Measurements from ENCODE around the gene B4GALT1.

B4GALT1 gene

GRCh38 chr9:33133186-33133585, 34.0 kb downstream of the B4GALT1 start:
- H3K4me3 ChIP-seq (ENCODE audit: control insufficient read depth in 1 of 7, extremely low read depth in 1 of 7, insufficient read depth in 4 of 7, low read depth in 2 of 7, low read length in 6 of 7) = no peak overlapping the region
- H3K27me3 ChIP-seq (replicated peaks in 2 of 5; ENCODE audit: control insufficient read depth in 4 of 5, insufficient read depth in 5 of 5, low read length in 4 of 5) = no peaks in the 10 kb centered on the region
- CTCF ChIA-PET = interaction anchor here (1.2 to 2.0 kb wide), 3 partner anchors 14 to 93 kb away, joined by 3 to 6 read pairs (median 4); no protein-coding TSS in a partner anchor
- H3K27ac ChIP-seq (ENCODE audit: insufficient read depth in 1 of 2, low read depth in 1 of 2, low read length in 2 of 2, poor library complexity in 1 of 2, severe bottlenecking in 2 of 2) = no peak overlapping the region
- POLR2A ChIA-PET = no interaction called here
- peaks cover 0 to 30% (median 24%) of the 10 kb centered on the region in 4 experiments for H3K36me3 ChIP-seq (ENCODE audit: control insufficient read depth in 4 of 4, insufficient read depth in 4 of 4, low read length in 3 of 4)
- peaks cover 10 to 43% (median 31%) of the 10 kb centered on the region in 4 experiments for H3K4me1 ChIP-seq (ENCODE audit: control extremely low read depth in 1 of 4, control insufficient read depth in 4 of 4, insufficient read depth in 4 of 4, low read length in 3 of 4)
- no peak for DNase-seq
- WGBS (ENCODE audit: insufficient coverage) = 84% methylated on average over 6 of the region's 7 CpGs
- H3K9me3 ChIP-seq (ENCODE audit: control extremely low read depth in 1 of 5, control insufficient read depth in 4 of 5, insufficient read depth in 2 of 5, low read depth in 1 of 5, low read length in 4 of 5) = no peaks in the 10 kb centered on the region

DNA sequence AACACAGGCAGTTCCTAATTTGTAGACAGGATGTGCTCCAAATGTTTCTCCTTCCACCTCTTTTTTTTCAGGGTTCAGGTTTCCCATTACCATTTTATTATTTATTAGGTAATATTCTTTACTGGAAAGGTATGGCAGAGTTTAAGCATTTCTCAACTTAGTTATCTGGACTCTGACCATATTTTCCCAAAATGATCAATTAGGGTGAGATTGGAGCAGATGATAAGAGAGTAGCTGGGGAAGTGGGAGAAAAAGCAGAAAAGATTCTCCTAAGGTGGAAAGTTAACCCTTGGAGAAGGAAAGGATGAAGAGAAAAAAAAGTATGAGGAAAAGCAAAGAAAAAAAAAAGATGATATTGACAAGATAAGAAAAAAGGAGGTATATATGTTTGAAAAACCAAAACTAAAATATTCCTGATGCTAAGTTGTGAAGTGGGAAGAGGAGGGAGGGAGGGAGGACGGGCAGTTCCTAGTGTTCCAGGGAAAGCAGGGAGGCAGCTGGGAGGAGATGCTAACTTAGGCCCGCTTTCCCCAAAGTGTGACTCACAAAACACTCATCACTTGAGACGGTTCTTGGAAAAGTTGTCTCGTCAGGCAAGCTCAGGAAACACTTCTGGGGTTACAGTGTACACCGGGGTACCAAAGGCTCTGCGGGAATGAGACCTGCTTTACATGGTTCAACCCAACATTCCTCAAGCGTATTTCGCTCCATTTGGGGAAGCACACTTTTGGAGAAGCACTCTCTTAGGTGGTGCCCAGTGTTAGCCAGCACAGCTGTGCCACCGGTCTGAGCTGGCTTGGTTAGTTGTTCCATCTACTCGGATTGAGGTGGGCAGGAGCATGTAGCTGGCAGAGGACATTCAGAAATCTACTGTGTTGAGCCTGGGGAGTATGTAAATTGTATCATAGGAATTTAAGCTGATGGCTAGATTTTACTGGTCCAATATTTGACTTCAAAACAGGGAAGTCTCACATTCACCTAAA, 35.1 kb downstream of the B4GALT1 start:
- Histone ChIP-seq H3K9me3 (ENCODE audit: control extremely low read depth in 1 of 5, control insufficient read depth in 4 of 5, insufficient read depth in 2 of 5, low read depth in 1 of 5, low read length in 4 of 5) (no peaks in the 10 kb centered on the region), H3K4me1 (ENCODE audit: control extremely low read depth in 1 of 4, control insufficient read depth in 4 of 4, insufficient read depth in 4 of 4, low read length in 3 of 4) (peaks cover 10 to 43% (median 29%) of the 10 kb centered on the region in 4 experiments), H3K27ac (ENCODE audit: insufficient read depth in 1 of 2, low read depth in 1 of 2, low read length in 2 of 2, poor library complexity in 1 of 2, severe bottlenecking in 2 of 2) (no peak overlapping the region), H3K36me3 (ENCODE audit: control insufficient read depth in 4 of 4, insufficient read depth in 4 of 4, low read length in 3 of 4) (peaks cover 0 to 39% (median 26%) of the 10 kb centered on the region in 4 experiments), H3K27me3 (replicated peaks in 2 of 5; ENCODE audit: control insufficient read depth in 4 of 5, insufficient read depth in 5 of 5, low read length in 4 of 5) (no peaks in the 10 kb centered on the region), H3K4me3 (ENCODE audit: control insufficient read depth in 1 of 7, extremely low read depth in 1 of 7, insufficient read depth in 4 of 7, low read depth in 2 of 7, low read length in 6 of 7) (no peak overlapping the region)
- DNase-seq = no peak
- CTCF ChIA-PET = interaction anchor here (0.5 to 2.0 kb wide), 6 partner anchors 15 to 121 kb away, joined by 3 to 6 read pairs (median 3); no protein-coding TSS in a partner anchor
- 82% methylated on average over 8 of the region's 10 CpGs for WGBS (ENCODE audit: insufficient coverage)
- POLR2A ChIA-PET = no interaction called here

DNA sequence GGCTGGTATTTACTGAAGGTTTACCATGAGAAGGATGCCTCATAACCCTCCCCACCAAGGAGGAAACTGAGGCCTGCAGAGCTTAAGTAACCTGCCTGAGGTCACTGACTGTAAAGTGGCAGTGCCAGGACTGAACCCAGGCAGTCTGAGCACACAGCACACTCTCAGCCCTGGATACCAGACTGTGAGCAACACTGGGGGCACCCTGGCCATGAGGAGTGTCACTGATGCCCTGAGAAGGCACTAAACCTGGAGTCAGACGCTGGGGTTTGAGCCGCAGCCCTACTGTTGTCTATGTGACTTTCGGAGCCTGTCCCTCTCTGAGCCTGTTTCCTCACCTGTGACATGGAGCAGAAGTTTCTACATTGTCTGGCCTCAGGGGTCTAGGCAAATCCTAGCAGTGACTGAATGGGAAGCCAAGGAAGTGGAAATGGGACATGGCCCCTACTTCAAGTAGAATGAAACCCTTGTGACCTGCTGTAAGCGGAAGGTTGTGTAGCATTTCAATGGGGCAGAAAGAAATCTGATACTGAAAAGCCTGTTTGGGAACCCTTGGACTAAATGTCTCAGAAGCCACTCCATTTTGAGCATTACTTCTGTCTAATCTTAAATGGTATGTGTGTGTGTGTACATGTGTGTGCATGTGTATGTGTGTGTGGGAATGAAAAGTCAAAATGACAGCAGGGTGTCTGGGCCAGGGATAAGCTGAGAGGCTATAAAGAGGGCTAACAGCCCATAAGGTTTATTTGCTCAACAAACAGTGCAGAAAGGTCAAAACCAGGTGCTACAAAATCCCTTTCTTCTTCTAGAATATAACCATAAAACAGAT, 36.0 kb downstream of the B4GALT1 start:
- CTCF ChIA-PET = interaction anchor here (0.5 to 1.1 kb wide), 3 partner anchors 22 to 120 kb away, joined by 3 read pairs; no protein-coding TSS in a partner anchor
- whole genome bisulfite sequencing (ENCODE audit: insufficient coverage) = 96% methylated on average over 4 of the region's 4 CpGs
- H3K27ac ChIP-seq (ENCODE audit: insufficient read depth in 1 of 2, low read depth in 1 of 2, low read length in 2 of 2, poor library complexity in 1 of 2, severe bottlenecking in 2 of 2) = no peak overlapping the region
- no peaks in the 10 kb centered on the region for H3K27me3 ChIP-seq (replicated peaks in 2 of 5; ENCODE audit: control insufficient read depth in 4 of 5, insufficient read depth in 5 of 5, low read length in 4 of 5)
- no peak for DNase-seq
- peaks cover 9 to 38% (median 27%) of the 10 kb centered on the region in 4 experiments for H3K4me1 ChIP-seq (ENCODE audit: control extremely low read depth in 1 of 4, control insufficient read depth in 4 of 4, insufficient read depth in 4 of 4, low read length in 3 of 4)
- POLR2A ChIA-PET = no interaction called here
- no peaks in the 10 kb centered on the region for H3K9me3 ChIP-seq (ENCODE audit: control extremely low read depth in 1 of 5, control insufficient read depth in 4 of 5, insufficient read depth in 2 of 5, low read depth in 1 of 5, low read length in 4 of 5)
- H3K4me3 ChIP-seq (ENCODE audit: control insufficient read depth in 1 of 7, extremely low read depth in 1 of 7, insufficient read depth in 4 of 7, low read depth in 2 of 7, low read length in 6 of 7) = no peak overlapping the region
- H3K36me3 ChIP-seq (ENCODE audit: control insufficient read depth in 4 of 4, insufficient read depth in 4 of 4, low read length in 3 of 4) = peaks cover 0 to 39% (median 26%) of the 10 kb centered on the region in 4 experiments

- POLR2A ChIA-PET = interaction anchor here (0.6 kb wide), 1 partner anchor 53 kb away, joined by 5 read pairs; no protein-coding TSS in a partner anchor
- H3K36me3 ChIP-seq (ENCODE audit: control insufficient read depth in 4 of 4, insufficient read depth in 4 of 4, low read length in 3 of 4) = peaks cover 0 to 39% (median 26%) of the 10 kb centered on the region in 4 experiments
- H3K4me1 ChIP-seq (ENCODE audit: control extremely low read depth in 1 of 4, control insufficient read depth in 4 of 4, insufficient read depth in 4 of 4, low read length in 3 of 4) = peaks cover 11 to 38% (median 27%) of the 10 kb centered on the region in 4 experiments
Measured at GRCh38 chr9:33129886-33130881, 37.0 kb downstream of the B4GALT1 start.

GRCh38 chr9:33129251-33129885, 37.8 kb downstream of the B4GALT1 start:
- ChIA-PET POLR2A (interaction anchor here (0.6 kb wide), 1 partner anchor 52 kb away, joined by 5 read pairs; no protein-coding TSS in a partner anchor), CTCF (interaction anchor here (0.8 to 4.2 kb wide), 9 partner anchors 7 to 42 kb away, joined by 3 to 20 read pairs (median 3); partner anchors contain the start of gene B4GALT1)
- DNase-seq = no peak
- H3K9me3 ChIP-seq (ENCODE audit: control extremely low read depth in 1 of 5, control insufficient read depth in 4 of 5, insufficient read depth in 2 of 5, low read depth in 1 of 5, low read length in 4 of 5) = no peaks in the 10 kb centered on the region
- no peak overlapping the region for H3K4me3 ChIP-seq (ENCODE audit: control insufficient read depth in 1 of 7, extremely low read depth in 1 of 7, insufficient read depth in 4 of 7, low read depth in 2 of 7, low read length in 6 of 7)
- peak overlapping the region in 1 of 2 experiments; percentile 12 for H3K27ac ChIP-seq (ENCODE audit: insufficient read depth in 1 of 2, low read depth in 1 of 2, low read length in 2 of 2, poor library complexity in 1 of 2, severe bottlenecking in 2 of 2)
- 95% methylated on average over 5 of the region's 5 CpGs for WGBS (ENCODE audit: insufficient coverage)
- no peaks in the 10 kb centered on the region for H3K27me3 ChIP-seq (replicated peaks in 2 of 5; ENCODE audit: control insufficient read depth in 4 of 5, insufficient read depth in 5 of 5, low read length in 4 of 5)
- peaks cover 11 to 37% (median 26%) of the 10 kb centered on the region in 4 experiments for H3K4me1 ChIP-seq (ENCODE audit: control extremely low read depth in 1 of 4, control insufficient read depth in 4 of 4, insufficient read depth in 4 of 4, low read length in 3 of 4)
- H3K36me3 ChIP-seq (ENCODE audit: control insufficient read depth in 4 of 4, insufficient read depth in 4 of 4, low read length in 3 of 4) = peaks cover 0 to 40% (median 23%) of the 10 kb centered on the region in 4 experiments

More at GRCh38 chr9:33129886-33130881, 37.0 kb downstream of the B4GALT1 start:
- CTCF ChIA-PET = interaction anchor here (0.8 to 1.5 kb wide), 10 partner anchors 9 to 157 kb away, joined by 3 to 4 read pairs (median 3); partner anchors contain the start of gene B4GALT1
- H3K27ac ChIP-seq (ENCODE audit: insufficient read depth in 1 of 2, low read depth in 1 of 2, low read length in 2 of 2, poor library complexity in 1 of 2, severe bottlenecking in 2 of 2) = peak overlapping the region in 1 of 2 experiments; percentile 12
- DNase-seq = peak; percentile 29 to 74 (median 68)
- H3K9me3 ChIP-seq (ENCODE audit: control extremely low read depth in 1 of 5, control insufficient read depth in 4 of 5, insufficient read depth in 2 of 5, low read depth in 1 of 5, low read length in 4 of 5) = no peaks in the 10 kb centered on the region
- WGBS (ENCODE audit: insufficient coverage) = 38% methylated on average over 7 of the region's 14 CpGs
- no peak overlapping the region for H3K4me3 ChIP-seq (ENCODE audit: control insufficient read depth in 1 of 7, extremely low read depth in 1 of 7, insufficient read depth in 4 of 7, low read depth in 2 of 7, low read length in 6 of 7)
- H3K27me3 ChIP-seq (replicated peaks in 2 of 5; ENCODE audit: control insufficient read depth in 4 of 5, insufficient read depth in 5 of 5, low read length in 4 of 5) = no peaks in the 10 kb centered on the region

All from common myeloid progenitor, CD34-positive (primary cell).